Measurements from ENCODE around the gene RAD51B.

Gene RAD51B

DNA sequence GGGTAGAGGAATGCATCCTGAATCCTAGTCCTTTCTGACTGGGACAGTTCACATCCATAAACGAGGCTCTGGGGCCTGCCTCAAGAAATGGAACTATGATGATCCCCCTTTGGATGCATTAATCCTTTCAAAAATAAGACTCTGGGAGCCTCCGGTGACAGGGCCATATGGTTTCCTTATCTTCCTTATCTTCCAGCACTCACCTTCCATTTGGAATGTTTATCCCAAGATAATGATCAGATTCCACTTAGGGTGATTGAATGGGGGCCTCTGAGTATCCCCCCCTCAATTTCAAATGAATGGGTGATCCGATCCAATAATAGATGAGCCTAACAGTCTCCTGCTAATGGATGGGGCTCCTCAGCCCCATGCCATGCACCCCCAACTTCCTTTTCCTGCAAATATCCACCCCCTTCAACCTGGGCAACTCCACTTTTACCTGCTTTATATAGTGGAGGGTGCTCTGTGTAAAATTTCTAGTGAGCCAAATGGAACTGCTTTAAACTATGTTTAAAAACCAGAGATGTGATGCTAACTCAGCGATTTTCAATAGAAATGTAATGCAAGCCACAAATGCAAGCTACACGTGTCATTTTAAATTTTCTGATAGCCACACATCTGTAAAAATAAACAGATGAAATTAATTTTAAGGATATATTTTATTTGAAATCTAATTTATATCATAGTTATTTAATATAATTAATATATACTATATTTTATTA lies 815.5 kb downstream of the RAD51B start:
- DNase-seq (ENCODE audit: low spot score), result no peak

DNA sequence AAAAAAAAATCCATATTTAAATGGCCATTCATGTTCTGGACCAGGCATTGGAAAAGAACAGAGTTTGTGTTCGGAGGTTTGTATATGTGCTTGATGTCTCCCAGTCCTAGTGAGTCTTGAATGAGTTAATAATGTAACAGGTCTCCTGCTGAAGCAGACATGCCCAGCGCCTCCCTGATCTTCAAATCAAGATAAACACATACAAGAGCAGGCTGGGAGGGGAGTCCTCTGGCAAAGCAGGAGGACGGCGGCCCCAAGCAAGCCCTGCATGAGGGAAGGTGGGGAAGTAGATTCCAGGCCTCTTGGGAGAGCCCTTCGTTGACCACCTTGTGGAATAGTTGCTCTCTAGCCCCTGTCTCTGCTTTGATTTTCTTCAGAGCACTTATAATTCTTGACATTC lies 817.0 kb downstream of the RAD51B start:
- no peak for DNase-seq (ENCODE audit: low spot score)

DNA sequence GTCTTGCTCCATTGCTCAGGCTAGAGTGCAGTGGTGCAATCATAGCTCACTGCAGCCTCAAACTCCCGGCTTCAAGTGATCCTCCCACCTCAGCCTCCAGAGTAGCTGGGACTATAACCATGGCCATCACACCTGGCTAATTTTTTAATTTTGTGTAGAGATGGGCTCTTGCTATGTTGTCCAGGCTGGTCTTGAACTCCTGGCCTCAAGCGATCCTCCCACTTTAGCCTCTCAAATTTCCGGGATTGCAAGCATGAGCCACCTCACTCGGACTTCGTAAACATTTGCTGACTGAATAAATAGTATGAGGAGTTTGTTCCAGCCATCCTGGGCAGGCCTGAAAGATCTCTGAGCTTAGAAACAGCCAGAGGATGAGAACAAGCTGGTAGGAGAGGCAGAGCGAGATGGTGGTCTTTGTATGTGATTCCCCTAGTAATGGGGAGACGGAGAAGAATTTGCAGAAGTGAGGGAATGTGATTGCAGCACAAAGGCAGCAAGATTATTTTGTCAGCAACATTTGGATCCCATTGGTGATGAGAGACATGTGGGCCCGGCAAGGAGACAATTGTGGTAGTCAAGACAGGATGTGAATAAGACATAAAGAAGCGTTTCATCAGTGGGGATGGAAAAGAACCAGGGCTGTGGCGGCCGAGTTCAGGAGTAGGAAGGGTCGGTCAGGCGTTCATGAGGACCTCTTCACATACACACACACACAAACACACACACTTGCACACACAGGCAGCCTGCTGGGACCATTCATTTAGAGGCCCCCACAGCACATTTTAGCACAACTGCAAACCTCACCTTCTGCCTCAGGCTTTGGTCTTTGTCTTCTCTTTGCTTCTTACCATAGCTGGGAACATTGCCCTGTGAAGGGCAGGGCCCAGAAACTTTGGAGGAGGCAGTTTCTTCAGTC lies 817.8 kb downstream of the RAD51B start:
- no peak for DNase-seq (ENCODE audit: low spot score)

DNA sequence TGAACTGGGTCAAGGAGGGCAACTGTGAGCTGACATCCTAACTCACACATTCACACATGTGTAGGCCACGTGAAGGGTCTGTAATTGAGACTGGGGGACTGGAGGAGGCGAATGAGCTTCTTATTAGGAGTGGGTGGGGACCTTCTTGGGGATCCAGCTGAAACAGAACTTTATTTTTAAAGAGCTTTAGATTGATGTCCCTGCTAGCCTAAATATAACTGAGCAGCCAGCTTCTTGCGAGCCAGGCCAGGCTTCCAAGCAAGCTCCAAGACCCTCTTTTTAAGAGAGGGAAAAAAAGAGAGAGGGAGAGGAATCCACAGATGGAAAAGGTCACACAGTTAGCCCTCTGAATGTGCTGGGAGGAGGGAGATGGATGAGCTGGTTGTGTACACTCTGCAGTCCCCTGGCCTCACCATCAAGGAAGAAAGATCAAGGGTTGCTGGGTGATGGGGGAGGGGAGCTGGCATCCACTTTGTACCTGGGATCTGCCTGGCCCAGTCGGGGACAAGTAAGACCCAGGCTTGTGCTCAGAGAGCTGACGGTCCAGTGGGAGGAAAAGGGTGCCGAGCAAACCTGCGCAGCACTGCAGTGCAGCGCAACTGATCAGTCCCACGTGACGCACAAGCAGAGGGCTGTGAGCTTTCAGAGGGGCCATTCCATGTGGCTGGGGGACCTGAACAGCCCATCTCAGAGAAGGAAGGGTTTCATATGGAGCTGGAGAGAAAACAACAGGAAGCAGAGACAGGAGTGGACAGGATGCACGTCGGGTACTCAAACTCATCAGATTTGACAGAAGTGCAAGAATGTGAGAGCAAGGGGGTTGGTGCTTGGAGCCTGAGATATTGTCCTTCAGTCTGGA lies 818.8 kb downstream of the RAD51B start:
- no peak for DNase-seq (ENCODE audit: low spot score)

DNA sequence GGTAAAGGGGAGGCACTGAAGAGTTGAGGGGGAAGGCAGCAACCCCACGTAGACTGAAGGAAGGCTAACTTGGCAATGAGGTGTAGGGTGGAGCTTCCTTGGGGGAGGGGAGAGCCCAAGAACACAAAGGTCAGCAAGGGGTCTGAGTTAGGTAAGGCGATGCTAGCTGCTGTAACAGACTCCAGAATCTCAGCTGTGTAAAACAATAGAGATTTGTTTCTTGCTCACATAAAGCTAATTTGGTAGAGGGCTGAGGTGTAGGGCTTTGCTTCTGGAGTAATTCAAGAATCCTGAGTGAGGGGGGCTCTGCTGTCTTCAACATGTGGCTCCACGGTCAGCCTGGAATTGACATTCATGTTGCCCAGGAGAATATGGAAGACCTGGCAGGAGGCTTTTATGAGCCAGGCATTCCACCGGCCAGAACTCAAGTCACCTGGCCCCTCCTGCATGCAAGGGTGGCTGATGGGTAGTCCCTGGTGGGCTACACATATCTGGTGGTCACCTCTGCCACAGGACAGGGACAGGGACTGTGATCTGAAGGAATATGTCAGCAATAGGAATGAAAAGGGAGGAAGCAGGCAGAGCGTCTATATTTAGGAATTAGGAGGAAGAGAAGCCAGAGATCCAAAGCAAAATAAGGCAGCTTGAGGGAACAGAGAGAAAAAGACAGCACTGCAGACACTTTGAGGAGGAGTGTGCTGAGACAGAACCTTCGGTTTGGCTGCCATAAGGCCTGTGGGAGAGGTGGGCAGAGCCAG lies 819.6 kb downstream of the RAD51B start:
- DNase-seq (ENCODE audit: low spot score), result no peak

DNA sequence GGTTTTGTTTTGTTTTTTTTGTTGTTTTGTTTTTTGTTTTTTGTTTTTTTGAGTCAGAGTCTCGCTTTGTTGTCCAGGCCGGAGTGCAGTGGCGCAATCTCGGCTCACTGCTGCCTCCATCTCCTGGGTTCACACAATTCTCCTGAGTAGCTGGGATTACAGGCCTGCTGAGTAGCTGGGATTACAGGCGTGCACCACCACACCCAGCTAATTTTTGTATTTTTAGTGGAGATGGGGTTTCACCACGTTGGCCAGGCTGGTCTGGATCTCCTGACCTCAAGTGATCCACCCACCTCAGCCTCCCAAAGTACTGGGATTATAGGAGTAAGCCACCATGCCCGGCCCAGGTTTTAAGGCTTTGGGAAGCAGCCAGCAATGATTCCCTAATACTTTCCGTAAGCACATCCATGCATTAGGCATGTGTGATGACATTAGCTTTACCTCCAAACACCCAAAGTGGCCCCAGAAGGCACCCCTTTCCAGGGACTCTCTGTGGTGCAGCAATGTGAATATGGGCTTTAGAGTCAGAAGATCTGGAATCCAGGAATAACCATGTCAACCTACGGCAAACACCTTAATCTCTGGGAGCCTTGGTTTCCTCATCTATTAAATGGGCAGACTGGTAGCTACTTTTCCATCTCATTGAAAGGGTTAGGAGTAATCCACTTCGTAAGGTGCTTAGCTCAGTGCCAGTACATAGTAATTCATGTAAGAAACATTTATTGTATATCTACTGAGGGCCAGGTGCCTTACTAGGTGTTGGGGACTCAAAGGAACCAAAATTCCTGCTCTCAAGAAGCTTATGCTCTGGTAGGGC lies 820.4 kb downstream of the RAD51B start:
- no peak for DNase-seq (ENCODE audit: low spot score)

DNA sequence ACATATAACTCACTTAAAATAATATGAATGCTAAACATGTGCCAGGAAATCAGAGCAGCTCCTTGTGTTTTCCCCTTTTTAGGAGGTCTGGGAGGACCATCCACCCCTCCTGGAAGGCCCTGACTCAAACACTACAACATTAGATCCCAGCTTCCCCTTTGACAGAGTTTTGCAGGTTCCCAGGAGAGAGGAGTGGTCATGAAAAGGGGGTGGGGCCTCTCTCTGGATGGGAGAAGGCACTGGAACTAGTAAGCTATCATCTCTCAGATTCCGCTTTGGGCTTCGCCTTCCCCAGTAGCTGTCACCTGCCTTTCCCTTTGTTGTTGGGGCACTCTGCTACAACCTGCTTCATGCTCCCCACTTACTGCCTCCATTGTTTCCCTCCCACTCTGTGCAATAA lies 824.1 kb downstream of the RAD51B start:
- DNase-seq (ENCODE audit: low spot score), result no peak

DNA sequence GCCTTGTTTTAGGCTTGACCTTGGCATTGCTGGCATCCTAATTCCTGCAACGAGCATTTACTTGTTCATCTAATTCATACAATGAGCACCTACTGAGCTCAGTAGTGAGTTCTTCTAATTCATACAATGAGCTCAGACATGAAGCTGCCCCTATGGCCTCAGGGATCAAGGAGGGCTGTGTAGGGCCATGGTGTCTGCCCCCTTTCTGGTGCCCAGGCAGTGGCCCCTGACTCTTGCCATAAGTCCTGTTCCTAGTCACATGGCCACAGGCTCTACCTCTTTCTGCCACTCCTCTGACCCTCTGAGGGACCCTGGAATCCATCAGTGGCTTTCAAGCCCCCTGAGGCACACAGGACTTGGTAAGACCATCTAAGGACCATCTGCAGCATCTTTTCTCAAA lies 824.5 kb downstream of the RAD51B start:
- DNase-seq (ENCODE audit: low spot score), result no peak

DNA sequence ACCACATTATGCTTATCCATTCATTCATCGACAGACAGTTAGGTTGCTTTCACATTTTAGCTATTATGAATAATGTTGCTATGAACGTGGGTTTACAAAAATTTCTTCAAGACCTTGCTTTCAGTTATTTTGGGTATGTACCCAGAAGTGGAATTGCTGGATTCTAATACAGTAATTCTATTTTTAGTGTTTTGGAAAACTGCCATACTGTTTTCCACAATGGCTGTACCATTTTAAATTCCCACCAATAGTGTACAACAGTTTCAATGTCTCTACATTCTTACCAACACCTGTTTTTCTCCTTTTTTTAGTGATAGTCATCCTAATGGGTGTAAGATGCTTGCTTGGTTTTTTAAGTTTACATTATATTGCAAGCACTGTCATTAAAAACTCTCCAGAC lies 825.8 kb downstream of the RAD51B start:
- DNase-seq (ENCODE audit: low spot score), result no peak

DNA sequence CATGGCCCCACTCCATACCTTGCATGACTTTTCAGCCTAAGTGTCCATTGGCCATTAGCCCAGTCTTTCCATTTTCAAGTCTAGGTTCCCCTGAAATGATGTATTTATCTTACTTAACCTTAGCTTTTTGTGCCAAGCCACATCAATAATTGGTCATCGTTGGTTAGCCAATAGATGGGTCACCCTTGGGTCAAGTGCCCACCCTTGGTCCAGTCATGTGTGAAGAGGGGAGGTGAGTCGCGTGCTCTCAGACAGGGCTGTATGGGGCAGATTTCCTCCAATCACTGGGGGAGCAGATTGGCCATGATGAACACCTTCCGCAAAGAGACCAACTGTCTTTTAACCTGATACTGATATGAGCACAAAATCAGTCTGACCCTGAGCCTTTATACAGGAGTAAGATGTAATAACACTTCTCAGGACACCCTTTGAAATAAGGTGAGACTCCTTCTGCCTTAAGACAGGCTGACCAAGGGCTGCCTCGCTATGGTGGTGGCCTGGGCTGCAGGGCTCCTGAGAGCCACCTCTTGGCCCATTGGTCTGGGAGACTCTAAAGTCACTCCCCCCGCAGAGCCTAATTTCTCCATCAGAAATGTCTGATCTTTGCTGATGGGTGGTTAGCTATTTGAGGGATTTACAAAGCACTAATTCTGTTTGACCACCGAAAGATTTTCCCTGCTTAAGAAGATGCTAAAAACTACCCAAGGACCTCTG lies 830.1 kb downstream of the RAD51B start:
- no peak for DNase-seq (ENCODE audit: low spot score)

DNA sequence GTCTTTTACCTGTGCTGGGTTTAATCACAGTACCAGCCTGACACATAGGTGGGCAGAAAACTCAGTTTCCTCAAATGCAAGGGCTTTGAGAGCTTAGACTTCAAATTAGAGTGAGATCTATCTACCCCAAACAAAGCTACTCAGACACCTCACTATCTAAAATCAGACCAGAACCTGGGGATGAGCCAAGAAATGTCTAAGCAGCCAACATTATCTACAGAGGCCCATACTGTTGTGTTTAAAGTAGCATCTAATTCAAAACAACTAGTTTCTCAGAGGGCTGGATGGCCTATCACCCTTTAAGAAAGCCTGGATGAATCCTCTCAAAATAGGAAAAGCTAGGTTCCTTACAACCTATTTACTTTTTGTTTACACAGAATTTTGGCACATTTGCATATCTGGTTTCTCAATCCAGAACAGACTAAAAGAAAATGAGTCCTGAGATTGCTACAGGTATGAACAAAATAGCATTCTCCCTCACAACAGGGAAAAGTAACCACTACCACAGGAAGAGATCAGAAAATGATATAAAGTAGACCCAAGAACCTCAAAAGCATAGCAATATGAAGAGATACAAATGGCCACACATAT lies 830.9 kb downstream of the RAD51B start:
- DNase-seq (ENCODE audit: low spot score), result no peak

DNA sequence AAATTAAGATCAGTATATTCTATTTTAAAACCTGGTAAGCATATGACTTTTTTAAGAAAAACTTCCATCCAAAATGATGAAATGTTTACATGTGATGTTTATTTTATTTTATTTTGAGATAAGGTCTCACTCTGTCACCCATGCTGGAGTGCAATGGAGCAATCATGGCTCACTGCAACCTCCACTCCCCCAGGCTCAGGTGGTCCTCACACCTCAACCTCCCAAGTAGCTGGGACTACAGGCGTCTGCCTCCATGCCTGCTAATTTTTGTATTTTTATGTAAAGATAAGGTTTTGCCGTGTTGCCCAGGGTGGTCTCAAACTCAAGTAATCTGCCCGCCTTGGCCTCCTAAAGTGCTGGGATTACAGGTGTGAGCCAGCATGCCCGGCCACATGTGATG lies 831.5 kb downstream of the RAD51B start:
- no peak for DNase-seq (ENCODE audit: low spot score)

DNA sequence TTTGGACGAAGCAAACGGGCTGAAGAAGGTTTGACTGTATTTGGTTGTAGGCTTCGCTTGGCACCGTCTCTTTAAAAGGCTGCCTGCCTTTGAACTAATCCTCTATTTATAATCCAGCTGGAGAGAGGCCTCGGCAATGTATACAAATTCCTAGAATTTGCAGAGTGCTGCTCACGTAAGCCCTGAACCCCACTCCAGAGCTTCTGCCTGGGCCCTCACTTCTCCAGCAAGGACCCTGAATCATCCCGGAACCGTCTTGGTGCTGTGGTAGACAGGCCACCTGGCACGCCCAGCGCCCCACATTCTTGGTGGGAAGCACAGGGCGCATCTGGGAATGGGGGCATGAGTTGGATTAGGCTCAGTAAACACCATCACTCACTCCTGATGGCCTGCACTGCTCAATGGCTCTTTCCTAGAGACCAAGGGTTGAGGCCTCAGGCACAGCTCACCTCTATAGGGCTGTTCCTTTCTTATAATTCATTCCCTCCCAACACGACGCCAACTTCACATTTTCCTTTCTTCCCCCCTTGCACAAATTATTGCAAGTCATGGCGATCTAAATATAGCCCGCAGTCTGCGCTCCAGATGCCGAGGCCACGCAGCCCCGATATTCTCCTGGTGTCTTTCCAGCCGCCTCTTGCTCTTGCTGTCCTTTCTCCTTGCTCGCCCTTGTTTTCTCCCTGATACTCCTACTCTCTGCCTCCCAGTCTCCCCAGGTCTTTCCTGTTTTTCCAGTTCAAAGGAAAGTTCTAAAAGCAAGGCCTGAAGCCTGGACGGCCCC lies 832.3 kb downstream of the RAD51B start:
- no peak for DNase-seq (ENCODE audit: low spot score)

DNA sequence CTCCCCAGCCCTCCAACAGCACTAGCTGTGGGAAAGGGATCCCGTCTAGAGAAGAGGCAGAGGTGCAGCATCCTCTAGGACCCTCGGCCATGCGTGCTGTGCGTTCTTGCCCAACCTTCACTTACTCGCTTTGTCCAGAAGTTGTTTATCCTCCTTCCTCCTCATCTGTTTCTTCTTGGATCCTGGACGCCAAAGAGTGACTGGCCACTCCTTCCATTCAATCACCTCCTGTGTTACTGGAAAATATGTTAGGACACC lies 832.8 kb downstream of the RAD51B start:
- no peak for DNase-seq (ENCODE audit: low spot score)

DNA sequence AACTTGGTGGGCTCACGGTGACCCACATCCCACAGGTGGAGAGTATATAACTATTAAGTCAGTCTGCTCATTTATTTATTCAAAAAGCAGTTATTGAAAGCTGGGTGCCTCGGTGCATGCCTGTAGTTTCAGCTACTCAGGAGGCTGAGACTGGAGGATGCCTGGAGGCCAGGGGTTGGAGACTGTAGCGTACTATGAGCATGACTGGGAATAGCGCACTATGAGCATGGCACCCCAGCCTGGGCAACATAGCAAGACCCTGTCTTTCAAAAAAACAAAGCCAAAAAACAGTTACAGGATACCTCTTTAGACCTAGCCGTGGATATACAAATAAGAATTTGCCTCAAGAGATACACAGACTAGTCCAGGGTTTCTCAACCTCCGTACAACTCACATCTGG lies 833.5 kb downstream of the RAD51B start:
- DNase-seq (ENCODE audit: low spot score), result no peak

DNA sequence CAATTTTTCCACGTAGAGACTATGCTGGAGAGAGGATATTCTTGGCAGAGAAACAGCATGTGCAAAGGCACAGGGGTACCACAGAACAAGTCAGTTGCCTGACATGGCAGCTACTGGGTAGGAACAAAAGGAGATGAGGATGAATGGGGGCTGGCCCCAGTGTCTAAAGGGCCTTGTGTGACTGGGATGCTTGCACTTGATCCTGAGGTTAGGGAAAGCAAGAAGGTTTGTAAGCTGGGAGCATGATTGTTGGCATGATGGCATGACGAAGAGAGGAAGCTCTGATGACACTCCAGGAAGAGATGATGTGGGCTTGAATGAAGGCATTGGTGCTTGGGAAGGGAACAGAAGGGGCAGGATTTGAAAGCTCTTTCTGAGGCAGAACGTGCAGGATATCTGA lies 834.2 kb downstream of the RAD51B start:
- no peak for DNase-seq (ENCODE audit: low spot score)

DNA sequence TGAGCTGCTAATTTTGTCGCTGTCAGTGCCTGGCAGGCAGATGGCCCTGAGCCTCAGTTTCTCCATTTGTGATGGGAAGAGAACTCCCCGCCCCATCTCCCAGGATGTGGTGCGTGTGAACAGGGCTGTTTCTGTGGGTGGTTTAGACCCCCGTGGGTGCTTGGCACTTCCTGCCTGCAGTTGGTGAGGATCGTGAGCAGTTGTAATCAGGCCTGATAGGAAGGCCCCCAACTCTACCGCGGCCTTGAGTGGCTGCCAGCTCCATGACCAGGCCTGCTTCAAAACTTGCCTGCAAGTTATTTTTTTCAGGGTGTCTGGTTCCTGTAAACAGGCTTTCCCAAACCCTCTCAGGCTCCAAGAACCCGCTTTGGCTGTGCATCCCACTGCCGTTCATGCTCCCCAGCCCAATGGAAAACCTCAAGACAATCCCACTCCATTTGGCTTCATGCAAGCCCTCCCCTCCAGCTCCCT lies 834.9 kb downstream of the RAD51B start:
- no peak for DNase-seq (ENCODE audit: low spot score)

DNA sequence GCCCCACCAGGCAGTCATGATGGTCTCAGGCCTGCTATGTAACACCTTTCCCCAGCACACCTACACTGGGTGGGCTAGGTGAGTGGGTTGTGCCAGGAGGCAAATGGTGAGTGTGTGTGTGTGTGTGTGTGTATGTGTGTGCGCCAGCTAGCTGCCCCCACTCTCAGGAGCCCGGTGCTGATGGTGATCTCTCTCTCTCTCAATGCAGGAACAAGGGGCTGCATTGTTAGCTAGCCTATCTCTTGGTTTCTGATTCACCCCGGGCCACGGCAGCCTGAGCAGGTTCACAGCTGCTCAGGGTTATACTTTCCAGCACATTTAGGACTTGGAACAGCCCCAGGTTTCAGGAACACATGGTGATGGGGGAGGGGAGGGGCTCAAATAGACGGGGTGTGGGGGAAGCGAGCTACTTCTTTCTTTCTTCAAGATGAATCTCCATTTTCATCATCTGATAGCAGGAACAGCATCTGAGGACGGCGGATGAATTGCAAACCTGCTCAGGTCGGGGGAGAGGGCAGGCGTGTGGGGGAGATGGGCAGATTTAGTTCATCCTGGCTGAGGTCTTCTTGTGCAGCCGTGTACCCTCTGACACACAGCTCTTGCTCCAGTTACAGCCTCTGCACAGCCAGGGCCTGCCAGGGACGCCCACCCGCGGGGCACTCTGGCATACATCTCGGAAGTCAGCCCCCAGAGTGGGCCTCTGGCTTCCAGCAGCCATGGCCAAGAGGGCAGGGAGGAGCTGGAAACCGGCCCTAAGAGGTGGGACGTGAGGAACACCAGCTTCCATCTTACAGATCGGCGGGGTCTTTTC lies 835.6 kb downstream of the RAD51B start:
- DNase-seq (ENCODE audit: low spot score), result no peak
